Breast epithelium (tissue), 3 donors: ENCODE results near the gene GRM1.

Experiments used
- POLR2A ChIP-seq: fragments of 450-650 bp; IDR thresholded peaks from one replicate; pipeline ENCODE4 v1.6.1; 2016; ENCODE audit warnings: antibody characterized with exemption, mild to moderate bottlenecking, moderate library complexity
- POLR2AphosphoS5 ChIP-seq, 3 donors: sonication (generic); formaldehyde crosslinking; IDR thresholded peaks; one replicate each; pipeline ENCODE4 v1.6.1; 2017; ENCODE audit warnings: antibody characterized with exemption in 3 of 3
- TF ChIP-seq, protein P1 (sequence below), 3 donors: fragments of 450-650 bp; IDR thresholded peaks; one replicate each; pipeline ENCODE4 v1.5.1; 2016 to 2017; ENCODE audit warnings: antibody characterized with exemption in 3 of 3, mild to moderate bottlenecking in 3 of 3, moderate library complexity in 3 of 3

- TF ChIP-seq, protein P1, sequence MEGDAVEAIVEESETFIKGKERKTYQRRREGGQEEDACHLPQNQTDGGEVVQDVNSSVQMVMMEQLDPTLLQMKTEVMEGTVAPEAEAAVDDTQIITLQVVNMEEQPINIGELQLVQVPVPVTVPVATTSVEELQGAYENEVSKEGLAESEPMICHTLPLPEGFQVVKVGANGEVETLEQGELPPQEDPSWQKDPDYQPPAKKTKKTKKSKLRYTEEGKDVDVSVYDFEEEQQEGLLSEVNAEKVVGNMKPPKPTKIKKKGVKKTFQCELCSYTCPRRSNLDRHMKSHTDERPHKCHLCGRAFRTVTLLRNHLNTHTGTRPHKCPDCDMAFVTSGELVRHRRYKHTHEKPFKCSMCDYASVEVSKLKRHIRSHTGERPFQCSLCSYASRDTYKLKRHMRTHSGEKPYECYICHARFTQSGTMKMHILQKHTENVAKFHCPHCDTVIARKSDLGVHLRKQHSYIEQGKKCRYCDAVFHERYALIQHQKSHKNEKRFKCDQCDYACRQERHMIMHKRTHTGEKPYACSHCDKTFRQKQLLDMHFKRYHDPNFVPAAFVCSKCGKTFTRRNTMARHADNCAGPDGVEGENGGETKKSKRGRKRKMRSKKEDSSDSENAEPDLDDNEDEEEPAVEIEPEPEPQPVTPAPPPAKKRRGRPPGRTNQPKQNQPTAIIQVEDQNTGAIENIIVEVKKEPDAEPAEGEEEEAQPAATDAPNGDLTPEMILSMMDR (IDR thresholded peaks at IDR 0.05): no peak
- TF ChIP-seq POLR2AphosphoS5 (IDR thresholded peaks at IDR 0.05): no peak
- no peak for TF ChIP-seq POLR2A
These were observed 106.3 kb downstream of the GRM1 start for GRCh38 chr6:146135167-146135566.
